Endothelial cell of umbilical vein (primary cell): ENCODE data around the gene MROH7.

Source experiments
- EZH2 ChIP-seq: IDR thresholded peaks from 2 replicates; pipeline ENCODE4 v1.6.1; 2012; ENCODE audit warnings: borderline replicate concordance, low read depth, mild to moderate bottlenecking, moderate library complexity, low read length, inconsistent platforms; ENCODE audit not compliant: severe bottlenecking
- GATA2 ChIP-seq: IDR thresholded peaks from 2 replicates; pipeline ENCODE4 v1.7.0; 2011; ENCODE audit warnings: low read depth, mild to moderate bottlenecking, moderate library complexity, mixed read lengths, low read length; ENCODE audit not compliant: insufficient read length, insufficient read depth
- JUN ChIP-seq: IDR thresholded peaks from 2 replicates; pipeline ENCODE4 v1.6.1; 2011; ENCODE audit warnings: borderline replicate concordance, low read depth; ENCODE audit not compliant: insufficient read length, insufficient read depth
- MYC ChIP-seq: IDR thresholded peaks from one replicate; pipeline ENCODE4 v1.6.1; 2011; ENCODE audit warnings: mild to moderate bottlenecking, low read depth, low read length
- POLR2A ChIP-seq: IDR thresholded peaks from 2 replicates; pipeline ENCODE4 v1.6.1; 2012; ENCODE audit warnings: low read depth, mild to moderate bottlenecking, control low read depth, low read length
- POLR2AphosphoS5 ChIP-seq: IDR thresholded peaks from 2 replicates; pipeline ENCODE4 v1.6.1; 2012; ENCODE audit warnings: low read depth, mild to moderate bottlenecking, control low read depth, low read length, moderate library complexity; ENCODE audit not compliant: insufficient read depth
- TF ChIP-seq, protein P1 (sequence below), 2 donors: IDR thresholded peaks; 1 replicate in 1 of 2; 2 replicates in 1 of 2; pipeline ENCODE4 v1.5.1; 2011; ENCODE audit warnings: low read length in 2 of 2, mild to moderate bottlenecking in 2 of 2, moderate library complexity in 2 of 2, control low read depth in 1 of 2, inconsistent platforms in 1 of 2, low read depth in 1 of 2; ENCODE audit not compliant: insufficient read depth in 1 of 2; ENCODE audit errors: extremely low read depth in 1 of 2
- TF ChIP-seq, protein P2 (sequence below): IDR thresholded peaks from 2 replicates; pipeline ENCODE4 v1.6.1; 2011; ENCODE audit not compliant: insufficient read depth, insufficient read length

DNA sequence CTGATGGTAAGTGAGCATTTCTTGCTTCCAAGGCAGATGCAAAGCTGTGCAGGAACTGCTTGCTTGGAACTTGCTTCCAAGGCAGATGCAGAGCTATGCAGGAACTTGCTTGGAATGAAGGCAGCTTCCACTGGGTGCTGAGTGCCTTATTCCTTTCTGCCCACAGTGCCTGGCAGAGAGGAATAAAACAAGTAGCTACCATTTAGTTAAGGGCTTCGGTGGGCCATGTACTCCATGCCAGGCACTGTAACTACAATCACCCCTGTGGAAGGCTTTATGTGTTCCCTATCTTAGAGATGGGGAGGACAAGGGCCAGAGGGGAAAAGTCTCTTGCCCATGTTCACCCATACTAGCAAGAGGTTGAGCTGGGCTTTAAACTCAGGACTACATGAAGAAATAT, 8.3 kb downstream of the MROH7 start:
- TF ChIP-seq, protein P1, sequence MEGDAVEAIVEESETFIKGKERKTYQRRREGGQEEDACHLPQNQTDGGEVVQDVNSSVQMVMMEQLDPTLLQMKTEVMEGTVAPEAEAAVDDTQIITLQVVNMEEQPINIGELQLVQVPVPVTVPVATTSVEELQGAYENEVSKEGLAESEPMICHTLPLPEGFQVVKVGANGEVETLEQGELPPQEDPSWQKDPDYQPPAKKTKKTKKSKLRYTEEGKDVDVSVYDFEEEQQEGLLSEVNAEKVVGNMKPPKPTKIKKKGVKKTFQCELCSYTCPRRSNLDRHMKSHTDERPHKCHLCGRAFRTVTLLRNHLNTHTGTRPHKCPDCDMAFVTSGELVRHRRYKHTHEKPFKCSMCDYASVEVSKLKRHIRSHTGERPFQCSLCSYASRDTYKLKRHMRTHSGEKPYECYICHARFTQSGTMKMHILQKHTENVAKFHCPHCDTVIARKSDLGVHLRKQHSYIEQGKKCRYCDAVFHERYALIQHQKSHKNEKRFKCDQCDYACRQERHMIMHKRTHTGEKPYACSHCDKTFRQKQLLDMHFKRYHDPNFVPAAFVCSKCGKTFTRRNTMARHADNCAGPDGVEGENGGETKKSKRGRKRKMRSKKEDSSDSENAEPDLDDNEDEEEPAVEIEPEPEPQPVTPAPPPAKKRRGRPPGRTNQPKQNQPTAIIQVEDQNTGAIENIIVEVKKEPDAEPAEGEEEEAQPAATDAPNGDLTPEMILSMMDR (IDR thresholded peaks at IDR 0.05; ENCODE audit: extremely low read depth in 1 of 2, insufficient read depth in 1 of 2, low read depth in 1 of 2, low read length in 2 of 2) = no peak
- TF ChIP-seq POLR2A (no peak), EZH2 (no peak), POLR2AphosphoS5 (no peak), MYC (no peak), JUN (no peak), GATA2 (no peak)
- TF ChIP-seq, protein P2, sequence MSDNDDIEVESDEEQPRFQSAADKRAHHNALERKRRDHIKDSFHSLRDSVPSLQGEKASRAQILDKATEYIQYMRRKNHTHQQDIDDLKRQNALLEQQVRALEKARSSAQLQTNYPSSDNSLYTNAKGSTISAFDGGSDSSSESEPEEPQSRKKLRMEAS = no peak
